H1 (cell line): ENCODE data around the gene SH2B2. TPM values are rescaled to one million over a fixed set of nuclear protein-coding genes. Genes with fewer than 3 reads are reported as not detected.

Experiments
- CTCF ChIP-seq, 3 experiments: IDR thresholded peaks; 1 replicate in 2 of 3; 2 replicates in 1 of 3; pipeline versions ENCODE4 v1.5.1 to v1.6.1; 2011; ENCODE audit warnings: low read length in 3 of 3, mild to moderate bottlenecking in 3 of 3, inconsistent platforms in 2 of 3, low read depth in 1 of 3, moderate library complexity in 1 of 3; ENCODE audit not compliant: insufficient read depth in 1 of 3; ENCODE audit errors: control extremely low read depth in 1 of 3
- EP300 ChIP-seq, 2 experiments: IDR thresholded peaks; 1 replicate in 1 of 2; 2 replicates in 1 of 2; pipeline ENCODE4 v1.6.1; 2011 to 2012; ENCODE audit warnings: low read depth in 2 of 2, low read length in 2 of 2, mild to moderate bottlenecking in 2 of 2, borderline replicate concordance in 1 of 2, inconsistent platforms in 1 of 2, moderate library complexity in 1 of 2
- PHF8 ChIP-seq: fragments of 200-600 bp; sonication (generic); conservative IDR thresholded peaks from 2 replicates; pipeline ENCODE4 v1.7.1; 2012; ENCODE audit warnings: low read depth, mild to moderate bottlenecking, inconsistent platforms, low read length, moderate library complexity
- TBP ChIP-seq: IDR thresholded peaks from 2 replicates; pipeline ENCODE4 v1.6.1; 2011; ENCODE audit warnings: low read depth, low read length, improper control_type of control experiment
- polyA plus RNA-seq, 7 experiments: library from polyadenylated mRNA; depleted of rRNA in 3 of 7; stranded (reverse) in 5 of 7; unstranded in 2 of 7; fragments of >200 nt in 5 of 7; fragments of 200-250 nt in 2 of 7; gene quantifications; 1 replicate in 5 of 7; 2 replicates in 1 of 7; 4 replicates in 1 of 7; pipeline versions ENCODE4 v1.2.1 to v1.2.3, GENCODE V29; 2011 to 2013; ENCODE audit warnings: missing spikeins in 2 of 7, mixed read lengths in 2 of 7
- total RNA-seq: library from RNA; stranded (reverse); fragmentation: NEBNext Ultra II Directional; extraction: Animal tissue kit (Norgen Biotek cat#: 25700); gene quantifications from 2 replicates; pipeline ENCODE4 v1.2.1, GENCODE V29; 2021

The SH2B2 gene
- total and polyA plus RNA-seq, 2 of the 8 experiments (the other 6 are each of a cell fraction or from before 2014, with no cell fraction given): 11.5 to 18.7 TPM

- TF ChIP-seq CTCF (IDR thresholded peaks at IDR 0.05; ENCODE audit: control extremely low read depth in 1 of 3, insufficient read depth in 1 of 3, low read depth in 1 of 3, low read length in 3 of 3) (no peak), EP300 (IDR thresholded peaks at IDR 0.05; ENCODE audit: borderline replicate concordance in 1 of 2, low read depth in 2 of 2, low read length in 2 of 2) (no peak), PHF8 (no peak), TBP (no peak)
Measured at GRCh38 chr7:102281785-102282184, 4.9 kb upstream of the SH2B2 start (continued).
